Sigmoid colon (tissue), 4 donors: ENCODE results near the gene GLIS1.

Experiments used
- CTCF ChIP-seq, 4 experiments: fragments of 450-650 bp in 3 of 4; fragments of 200-600 bp in 1 of 4; IDR thresholded peaks; one replicate each; pipeline ENCODE4 v1.5.1; 2016 to 2019; ENCODE audit warnings: antibody characterized with exemption in 4 of 4, mild to moderate bottlenecking in 3 of 4, moderate library complexity in 2 of 4
- POLR2AphosphoS5 ChIP-seq, 4 donors: sonication (generic); formaldehyde crosslinking; IDR thresholded peaks; one replicate each; pipeline ENCODE4 v1.6.1; 2017; ENCODE audit warnings: antibody characterized with exemption in 4 of 4

GRCh38 chr1:53526451-53527101, 212.4 kb downstream of the GLIS1 start:
- TF ChIP-seq CTCF (IDR thresholded peaks at IDR 0.05) (no peak), POLR2AphosphoS5 (IDR thresholded peaks at IDR 0.05) (peak in 2 of 4 donors; percentile 7 to 66)
